ENCODE results near the gene SPAM1. TPM values are rescaled to one million over a fixed set of nuclear protein-coding genes. Genes with fewer than 3 reads are reported as not detected.
"Not testable (repeated sequence)": the region's sequence is repeated elsewhere in the genome, so short reads cannot be mapped to it uniquely, and the experiment has no call there.

Gene SPAM1
- total RNA-seq, 4 donors from 2014 or later: not detected

DNA sequence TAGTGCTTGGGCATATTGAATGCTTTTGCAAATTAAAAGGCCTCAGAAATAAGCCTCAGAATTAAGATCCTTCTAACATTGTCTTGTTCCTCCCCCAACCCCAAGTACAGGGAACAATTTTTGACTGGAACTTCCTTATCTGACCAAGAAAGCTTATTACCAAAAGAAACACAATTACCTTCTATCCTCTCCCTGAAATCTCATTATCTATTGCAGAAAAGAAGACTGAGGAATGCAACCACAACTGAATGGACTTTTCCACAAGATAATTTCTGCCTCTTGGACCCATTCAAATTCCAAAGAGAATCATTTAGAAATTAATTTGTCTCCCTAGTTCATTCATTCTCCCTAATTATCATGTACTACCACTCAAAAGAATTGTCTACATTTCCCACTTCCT lies 36.8 kb upstream of the SPAM1 start:
- Histone ChIP-seq H3K36me3 (no peaks in the 10 kb centered on the region), H3K27ac (no peak overlapping the region), H3K27me3 (no peaks in the 10 kb centered on the region), H3K4me1 (no peaks in the 10 kb centered on the region), H3K9me3 (no peaks in the 10 kb centered on the region), H3K4me3 (no peak overlapping the region)
- DNase-seq (ENCODE audit: low spot score in 2 of 2): no peak
- TF ChIP-seq, protein P1, sequence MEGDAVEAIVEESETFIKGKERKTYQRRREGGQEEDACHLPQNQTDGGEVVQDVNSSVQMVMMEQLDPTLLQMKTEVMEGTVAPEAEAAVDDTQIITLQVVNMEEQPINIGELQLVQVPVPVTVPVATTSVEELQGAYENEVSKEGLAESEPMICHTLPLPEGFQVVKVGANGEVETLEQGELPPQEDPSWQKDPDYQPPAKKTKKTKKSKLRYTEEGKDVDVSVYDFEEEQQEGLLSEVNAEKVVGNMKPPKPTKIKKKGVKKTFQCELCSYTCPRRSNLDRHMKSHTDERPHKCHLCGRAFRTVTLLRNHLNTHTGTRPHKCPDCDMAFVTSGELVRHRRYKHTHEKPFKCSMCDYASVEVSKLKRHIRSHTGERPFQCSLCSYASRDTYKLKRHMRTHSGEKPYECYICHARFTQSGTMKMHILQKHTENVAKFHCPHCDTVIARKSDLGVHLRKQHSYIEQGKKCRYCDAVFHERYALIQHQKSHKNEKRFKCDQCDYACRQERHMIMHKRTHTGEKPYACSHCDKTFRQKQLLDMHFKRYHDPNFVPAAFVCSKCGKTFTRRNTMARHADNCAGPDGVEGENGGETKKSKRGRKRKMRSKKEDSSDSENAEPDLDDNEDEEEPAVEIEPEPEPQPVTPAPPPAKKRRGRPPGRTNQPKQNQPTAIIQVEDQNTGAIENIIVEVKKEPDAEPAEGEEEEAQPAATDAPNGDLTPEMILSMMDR (IDR thresholded peaks at IDR 0.05): no peak
- TF ChIP-seq POLR2A (IDR thresholded peaks at IDR 0.05) (no peak), POLR2AphosphoS5 (IDR thresholded peaks at IDR 0.05) (no peak), EP300 (IDR thresholded peaks at IDR 0.05) (no peak)

DNA sequence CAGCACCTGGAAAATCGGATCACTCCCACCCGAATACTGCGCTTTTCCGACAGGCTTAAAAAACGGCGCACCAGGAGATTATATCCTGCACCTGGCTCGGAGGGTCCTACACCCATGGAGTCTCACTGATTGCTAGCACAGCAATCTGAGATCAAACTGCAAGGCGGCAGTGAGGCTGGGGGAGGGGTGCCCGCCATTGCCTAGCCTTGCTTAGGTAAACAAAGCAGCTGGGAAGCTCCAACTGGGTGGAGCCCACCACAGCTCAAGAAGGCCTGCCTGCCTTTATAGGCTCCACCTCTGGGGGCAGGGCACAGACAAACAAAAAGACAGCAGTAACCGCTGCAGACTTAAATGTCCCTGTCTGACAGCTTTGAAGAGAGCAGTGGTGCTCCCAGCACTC lies 30.3 kb upstream of the SPAM1 start:
- not testable (repeated sequence) for H3K36me3 ChIP-seq; H3K27ac ChIP-seq; DNase-seq (ENCODE audit: low spot score in 2 of 2); H3K4me1 ChIP-seq; H3K9me3 ChIP-seq; H3K27me3 ChIP-seq; H3K4me3 ChIP-seq
- WGBS: 90% methylated on average over 10 of the region's 10 CpGs

DNA sequence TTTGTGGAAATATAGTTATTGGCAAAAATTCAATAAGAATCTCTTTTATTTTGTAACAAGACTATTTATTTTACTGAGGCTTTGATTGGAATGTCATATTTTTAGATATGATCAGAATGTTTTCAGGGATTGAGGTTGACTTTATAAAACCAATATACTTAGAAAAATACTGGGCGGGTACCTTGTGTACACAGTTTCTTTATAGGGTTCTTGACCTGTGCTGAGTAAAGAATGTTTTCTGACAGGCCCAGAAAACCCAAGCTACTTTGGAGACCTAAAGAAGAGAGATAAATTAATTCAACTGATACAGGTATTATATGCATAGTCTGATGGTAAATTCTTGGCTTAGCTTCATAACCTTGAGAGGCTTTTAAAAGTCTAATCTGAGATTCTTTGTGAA lies 23.9 kb upstream of the SPAM1 start:
- no peaks in the 10 kb centered on the region for H3K4me1 ChIP-seq
- no peak overlapping the region for H3K4me3 ChIP-seq
- no peaks in the 10 kb centered on the region for H3K27me3 ChIP-seq
- WGBS: 64% methylated on average over 1 of the region's 1 CpG
- DNase-seq (ENCODE audit: low spot score in 2 of 2): no peak
- no peaks in the 10 kb centered on the region for H3K9me3 ChIP-seq
- H3K27ac ChIP-seq: no peak overlapping the region
- no peak for TF ChIP-seq POLR2A (IDR thresholded peaks at IDR 0.05)
- TF ChIP-seq POLR2AphosphoS5 (IDR thresholded peaks at IDR 0.05): no peak
- TF ChIP-seq, protein P1 (IDR thresholded peaks at IDR 0.05): no peak
- no peak for TF ChIP-seq EP300 (IDR thresholded peaks at IDR 0.05)
- H3K36me3 ChIP-seq: no peaks in the 10 kb centered on the region

DNA sequence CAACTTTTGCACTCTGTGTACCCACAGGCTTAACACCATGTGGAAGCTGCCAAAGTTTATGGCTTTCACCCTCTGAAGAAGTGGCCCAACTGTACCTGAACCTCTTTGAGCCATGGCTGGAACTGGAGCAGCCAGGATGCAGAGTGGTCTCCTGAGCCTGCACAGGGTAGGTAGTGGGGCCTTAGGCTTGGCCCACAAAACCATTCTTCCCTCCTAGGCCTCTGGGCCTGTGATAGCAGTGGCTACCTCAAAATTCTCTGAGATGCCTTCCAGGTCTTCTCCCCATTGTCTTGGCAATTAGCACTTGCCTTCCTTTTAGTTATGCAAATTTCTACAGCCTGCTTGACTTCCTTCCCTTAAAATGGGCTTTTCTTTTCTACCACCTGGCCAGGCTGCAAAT lies 19.3 kb upstream of the SPAM1 start:
- DNase-seq (ENCODE audit: low spot score in 2 of 2): no peak
- H3K4me1 ChIP-seq: no peaks in the 10 kb centered on the region

DNA sequence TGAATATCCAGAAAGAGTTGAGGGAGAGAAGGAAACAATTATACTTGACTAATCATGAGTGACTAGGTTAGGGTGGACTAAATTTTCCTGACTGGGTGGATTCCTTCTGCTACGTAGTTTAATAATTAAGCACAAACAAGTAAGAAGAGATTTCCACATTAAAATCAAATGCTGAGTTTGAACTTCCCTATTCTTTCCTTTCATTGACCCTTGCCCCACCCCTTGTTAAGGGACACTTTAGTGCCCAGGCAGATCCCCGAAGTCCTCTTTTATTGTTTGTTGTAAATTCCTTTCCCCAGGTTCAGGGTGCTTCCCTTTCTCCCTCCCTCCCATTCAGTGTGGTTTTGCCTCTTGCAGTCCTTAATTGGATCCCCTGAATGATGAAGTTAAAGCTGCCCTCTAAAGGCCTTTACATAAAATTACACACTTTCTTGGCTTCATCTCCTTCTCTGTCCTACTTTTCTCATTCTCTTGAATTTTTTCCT lies 8.8 kb upstream of the SPAM1 start:
- Histone ChIP-seq H3K36me3 (no peaks in the 10 kb centered on the region), H3K27me3 (no peaks in the 10 kb centered on the region), H3K4me3 (no peak overlapping the region), H3K27ac (no peak overlapping the region), H3K4me1 (no peaks in the 10 kb centered on the region), H3K9me3 (no peaks in the 10 kb centered on the region)
- no peak for DNase-seq (ENCODE audit: low spot score in 2 of 2)
- WGBS: 32% methylated on average over 2 of the region's 2 CpGs
- TF ChIP-seq POLR2A (IDR thresholded peaks at IDR 0.05) (no peak), EP300 (IDR thresholded peaks at IDR 0.05) (no peak)
- TF ChIP-seq, protein P1 (IDR thresholded peaks at IDR 0.05): no peak

More for the DNA sequence above, 19.3 kb upstream of the SPAM1 start:
- TF ChIP-seq EP300 (IDR thresholded peaks at IDR 0.05) (no peak), POLR2A (IDR thresholded peaks at IDR 0.05) (no peak), POLR2AphosphoS5 (IDR thresholded peaks at IDR 0.05) (no peak)
- TF ChIP-seq, protein P1 (IDR thresholded peaks at IDR 0.05): no peak
- no peaks in the 10 kb centered on the region for H3K36me3 ChIP-seq
- no peaks in the 10 kb centered on the region for H3K27me3 ChIP-seq
- H3K9me3 ChIP-seq: no peaks in the 10 kb centered on the region
- H3K27ac ChIP-seq: no peak overlapping the region
- no peak overlapping the region for H3K4me3 ChIP-seq

DNA sequence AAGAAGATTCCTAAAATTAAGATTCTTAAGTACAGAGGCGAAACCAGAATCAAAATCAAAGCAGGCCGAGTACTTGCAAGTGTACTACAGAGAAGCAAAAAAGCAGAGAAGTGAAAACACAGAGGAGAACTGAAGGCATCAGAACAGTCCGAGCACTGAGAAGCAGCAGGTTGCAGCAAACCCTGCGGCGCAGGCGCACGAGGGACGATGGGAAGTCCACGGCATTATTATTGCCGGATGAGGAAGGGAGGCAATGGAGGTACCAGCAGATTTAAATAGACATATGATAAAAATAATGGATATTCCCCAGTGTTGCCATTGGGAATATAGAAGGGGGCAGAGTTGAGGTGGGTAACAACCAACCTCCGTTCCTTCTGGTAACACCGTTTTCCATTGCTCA lies 7.2 kb upstream of the SPAM1 start:
- no peak for DNase-seq (ENCODE audit: low spot score in 2 of 2)
- Histone ChIP-seq H3K27me3 (no peaks in the 10 kb centered on the region), H3K4me1 (no peaks in the 10 kb centered on the region), H3K27ac (no peak overlapping the region), H3K9me3 (no peaks in the 10 kb centered on the region), H3K4me3 (no peak overlapping the region), H3K36me3 (no peaks in the 10 kb centered on the region)
- 91% methylated on average over 12 of the region's 12 CpGs for WGBS
- TF ChIP-seq POLR2AphosphoS5 (IDR thresholded peaks at IDR 0.05): no peak
- TF ChIP-seq, protein P1 (IDR thresholded peaks at IDR 0.05): no peak
- no peak for TF ChIP-seq EP300 (IDR thresholded peaks at IDR 0.05)
- TF ChIP-seq POLR2A (IDR thresholded peaks at IDR 0.05): no peak
